PFSK-1 (cell line): ENCODE results near the gene MPV17.

Experiments
- FOXP2 ChIP-seq: optimal IDR thresholded peaks from 2 replicates; pipeline ENCODE3; 2011; ENCODE audit warnings: borderline replicate concordance, control low read depth, inconsistent platforms; ENCODE audit not compliant: insufficient read depth; ENCODE audit errors: extremely low read length, extremely low read depth
- POLR2AphosphoS5 ChIP-seq: IDR thresholded peaks from 2 replicates; pipeline ENCODE4 v1.6.1; 2012; ENCODE audit warnings: low read depth, mild to moderate bottlenecking, control low read depth, low read length, moderate library complexity
- SIN3A ChIP-seq: IDR thresholded peaks from 2 replicates; pipeline ENCODE4 v1.6.1; 2012; ENCODE audit warnings: mild to moderate bottlenecking, low read length, moderate library complexity, borderline replicate concordance; ENCODE audit not compliant: insufficient read depth
- TAF1 ChIP-seq: IDR thresholded peaks from 2 replicates; pipeline ENCODE4 v1.6.1; 2012; ENCODE audit warnings: low read length, control low read depth, borderline replicate concordance; ENCODE audit not compliant: insufficient read depth

- TF ChIP-seq TAF1 (no peak), POLR2AphosphoS5 (no peak), FOXP2 (no peak), SIN3A (no peak)
These were observed 16.2 kb downstream of the MPV17 start for GRCh38 chr2:27306573-27307286.
